ENCODE data around the gene KRT80.
A peak's percentile ranks its signal among the peaks of the same experiment; 100 is the strongest.

The KRT80 gene

DNA sequence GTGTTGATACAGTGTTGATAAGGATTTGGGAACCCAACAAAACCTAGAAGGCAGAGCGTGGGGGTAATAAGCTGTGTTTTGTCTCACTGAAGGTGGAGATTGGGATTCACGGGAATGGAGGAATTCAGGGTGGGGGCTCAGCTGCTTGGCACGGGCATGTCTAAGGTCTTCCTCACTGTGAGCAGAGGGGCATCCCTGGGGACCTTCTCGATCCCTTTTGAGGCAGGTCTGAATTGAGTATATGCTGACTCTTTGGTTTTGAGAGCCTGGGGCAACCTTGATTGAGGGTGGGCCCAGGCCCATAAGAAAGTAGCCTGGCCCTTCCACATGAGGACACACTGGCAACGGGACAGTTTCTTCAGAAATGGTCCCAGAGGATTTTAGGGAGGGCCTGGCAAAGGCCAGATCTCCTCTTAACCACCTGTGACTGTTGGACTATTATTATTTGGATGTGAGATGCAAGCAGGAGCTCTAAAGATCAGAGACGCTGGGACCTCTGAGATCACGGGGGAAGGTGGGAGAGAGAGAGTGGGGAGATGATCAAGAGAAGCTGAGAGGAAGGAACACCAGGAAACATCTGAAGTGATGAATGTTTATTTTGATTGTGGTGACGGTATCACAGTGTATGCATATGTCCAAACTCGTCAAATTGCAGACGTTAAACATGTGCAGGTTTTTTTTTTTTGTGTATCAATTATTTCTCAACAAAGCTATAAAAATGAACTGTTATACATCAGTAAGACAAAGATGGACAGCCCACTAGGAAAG, 63.9 kb downstream of the KRT80 start:
- WGBS, 2 experiments: 94% methylated on average over 10 of the region's 10 CpGs
- H3K36me3 ChIP-seq (ENCODE audit: control insufficient read depth, insufficient read depth, low read length): no peaks in the 10 kb centered on the region
- H3K4me1 ChIP-seq (ENCODE audit: control insufficient read depth, insufficient read depth, low read length): peaks cover 26% of the 10 kb centered on the region
- H3K27ac ChIP-seq (ENCODE audit: insufficient read depth, low read depth, low read length, poor library complexity, severe bottlenecking): no peak overlapping the region
- H3K9me3 ChIP-seq (ENCODE audit: control insufficient read depth, low read length): no peaks in the 10 kb centered on the region
- no peak overlapping the region for H3K4me3 ChIP-seq (ENCODE audit: insufficient read depth, low read depth, low read length)
- no peaks in the 10 kb centered on the region for H3K27me3 ChIP-seq (ENCODE audit: control insufficient read depth, insufficient read depth, low read length, poor library complexity, severe bottlenecking)

DNA sequence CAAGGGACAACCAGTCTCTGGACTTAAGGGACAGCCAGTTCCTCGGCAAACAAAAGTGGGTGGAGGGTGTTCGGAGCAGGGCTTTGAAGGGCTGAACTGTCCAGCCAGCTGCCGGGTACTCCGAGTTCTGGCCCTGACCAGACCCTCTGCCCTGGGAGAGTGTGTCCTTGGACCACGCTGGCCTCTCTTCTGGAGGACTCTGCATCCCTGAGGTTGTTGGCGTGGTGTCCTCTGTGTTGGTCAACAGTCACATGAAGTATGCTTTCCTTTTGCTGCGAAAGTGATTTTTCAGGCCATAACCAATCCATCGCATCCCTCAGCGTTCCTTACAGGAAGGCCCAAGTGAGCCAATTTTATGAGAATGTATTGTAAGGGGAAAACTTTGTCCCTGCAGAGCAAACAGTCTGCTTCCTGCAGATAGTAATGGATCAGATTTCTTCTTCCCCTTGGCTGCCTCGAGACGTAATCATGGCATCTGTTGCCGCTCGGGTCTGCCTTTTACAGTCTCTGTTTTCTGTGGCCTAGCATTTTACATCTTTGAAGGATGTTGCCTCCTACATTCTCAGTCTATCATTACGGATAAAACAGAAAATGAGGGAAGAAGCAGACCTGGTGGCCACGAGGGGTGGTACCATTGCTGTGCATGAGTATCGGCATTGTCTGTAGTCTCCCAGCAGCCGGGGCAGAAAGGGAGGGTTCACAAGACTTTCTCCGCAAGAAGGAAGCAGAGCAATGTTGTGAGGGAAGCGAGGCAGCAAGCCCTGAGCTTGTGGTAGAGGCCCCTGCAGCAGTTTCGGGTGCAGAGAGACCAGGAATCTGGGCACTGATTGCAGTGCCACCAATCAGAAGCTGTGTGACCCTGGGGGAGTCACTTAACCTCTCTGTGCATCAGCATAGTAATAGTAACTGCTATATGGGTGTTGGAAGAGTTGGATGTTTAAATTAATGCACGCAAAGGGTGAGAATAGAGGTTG, 64.9 kb downstream of the KRT80 start:
- Histone ChIP-seq H3K4me3 (ENCODE audit: insufficient read depth, low read depth, low read length) (no peak overlapping the region), H3K36me3 (ENCODE audit: control insufficient read depth, insufficient read depth, low read length) (no peaks in the 10 kb centered on the region), H3K27ac (ENCODE audit: insufficient read depth, low read depth, low read length, poor library complexity, severe bottlenecking) (no peak overlapping the region), H3K27me3 (ENCODE audit: control insufficient read depth, insufficient read depth, low read length, poor library complexity, severe bottlenecking) (no peaks in the 10 kb centered on the region), H3K4me1 (ENCODE audit: control insufficient read depth, insufficient read depth, low read length) (peaks cover 26% of the 10 kb centered on the region), H3K9me3 (ENCODE audit: control insufficient read depth, low read length) (no peaks in the 10 kb centered on the region)
- 89 to 90% methylated on average over 21 of the region's 21 CpGs for WGBS, 2 experiments

DNA sequence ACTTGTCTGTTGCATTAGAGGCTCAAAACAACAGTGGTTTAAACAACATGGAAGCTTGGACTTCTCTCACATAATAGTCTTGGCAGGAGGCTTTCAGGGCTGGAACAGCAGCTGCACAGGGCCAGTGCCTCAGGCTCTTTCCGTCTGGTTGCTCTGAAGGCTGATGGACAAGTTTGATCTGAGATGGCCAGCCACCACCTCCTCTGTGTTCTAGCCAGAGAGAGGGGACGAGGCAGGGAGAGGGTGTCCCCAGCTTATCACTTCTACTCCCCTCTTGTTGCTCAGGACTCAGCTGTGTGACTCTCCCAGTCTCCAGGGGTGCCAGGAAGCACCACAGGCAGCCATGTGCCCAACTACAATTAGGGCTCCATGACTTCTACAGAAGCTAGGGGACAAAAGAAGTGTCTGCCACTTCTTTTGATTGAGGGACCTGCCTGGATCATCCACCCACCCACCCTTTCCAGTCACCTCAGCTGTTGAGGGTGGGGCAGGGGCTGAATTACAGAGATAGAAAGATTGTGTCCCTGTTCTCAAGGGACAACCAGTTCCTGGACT, 65.7 kb downstream of the KRT80 start:
- Histone ChIP-seq H3K4me1 (ENCODE audit: control insufficient read depth, insufficient read depth, low read length) (peaks cover 26% of the 10 kb centered on the region), H3K27ac (ENCODE audit: insufficient read depth, low read depth, low read length, poor library complexity, severe bottlenecking) (no peak overlapping the region), H3K4me3 (ENCODE audit: insufficient read depth, low read depth, low read length) (peak overlapping the region; percentile 3), H3K27me3 (ENCODE audit: control insufficient read depth, insufficient read depth, low read length, poor library complexity, severe bottlenecking) (no peaks in the 10 kb centered on the region), H3K36me3 (ENCODE audit: control insufficient read depth, insufficient read depth, low read length) (no peaks in the 10 kb centered on the region), H3K9me3 (ENCODE audit: control insufficient read depth, low read length) (no peaks in the 10 kb centered on the region)
- 80 to 88% methylated on average over 2 of the region's 2 CpGs for WGBS, 2 experiments

DNA sequence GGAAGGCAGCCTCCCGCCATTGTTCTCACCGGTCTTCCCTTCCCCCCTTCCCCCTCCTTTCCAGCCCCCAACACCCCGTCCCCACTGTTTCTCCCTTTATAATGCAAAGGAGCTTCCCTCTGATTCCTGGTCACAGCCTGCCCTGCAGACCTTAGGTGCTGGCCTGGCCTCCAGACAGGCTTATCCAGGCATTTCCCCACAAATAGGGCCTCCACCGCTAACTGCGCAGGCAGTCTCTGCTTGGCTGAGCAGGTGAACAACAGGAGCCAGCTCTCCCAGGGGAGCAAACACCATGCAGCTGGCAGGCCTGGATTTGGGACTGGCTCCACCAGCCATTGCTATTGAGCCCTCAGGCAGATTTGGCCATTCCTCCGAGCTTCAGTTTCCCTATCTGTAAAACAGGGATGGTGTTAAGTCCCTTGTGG, 66.3 kb downstream of the KRT80 start:
- peak overlapping the region; percentile 3 for H3K4me3 ChIP-seq (ENCODE audit: insufficient read depth, low read depth, low read length)
- no peak overlapping the region for H3K27ac ChIP-seq (ENCODE audit: insufficient read depth, low read depth, low read length, poor library complexity, severe bottlenecking)
- WGBS, 2 experiments: 8 to 14% methylated on average over 6 of the region's 6 CpGs
- H3K4me1 ChIP-seq (ENCODE audit: control insufficient read depth, insufficient read depth, low read length): peaks cover 22% of the 10 kb centered on the region
- H3K9me3 ChIP-seq (ENCODE audit: control insufficient read depth, low read length): no peaks in the 10 kb centered on the region
- H3K27me3 ChIP-seq (ENCODE audit: control insufficient read depth, insufficient read depth, low read length, poor library complexity, severe bottlenecking): no peaks in the 10 kb centered on the region
- no peaks in the 10 kb centered on the region for H3K36me3 ChIP-seq (ENCODE audit: control insufficient read depth, insufficient read depth, low read length)

DNA sequence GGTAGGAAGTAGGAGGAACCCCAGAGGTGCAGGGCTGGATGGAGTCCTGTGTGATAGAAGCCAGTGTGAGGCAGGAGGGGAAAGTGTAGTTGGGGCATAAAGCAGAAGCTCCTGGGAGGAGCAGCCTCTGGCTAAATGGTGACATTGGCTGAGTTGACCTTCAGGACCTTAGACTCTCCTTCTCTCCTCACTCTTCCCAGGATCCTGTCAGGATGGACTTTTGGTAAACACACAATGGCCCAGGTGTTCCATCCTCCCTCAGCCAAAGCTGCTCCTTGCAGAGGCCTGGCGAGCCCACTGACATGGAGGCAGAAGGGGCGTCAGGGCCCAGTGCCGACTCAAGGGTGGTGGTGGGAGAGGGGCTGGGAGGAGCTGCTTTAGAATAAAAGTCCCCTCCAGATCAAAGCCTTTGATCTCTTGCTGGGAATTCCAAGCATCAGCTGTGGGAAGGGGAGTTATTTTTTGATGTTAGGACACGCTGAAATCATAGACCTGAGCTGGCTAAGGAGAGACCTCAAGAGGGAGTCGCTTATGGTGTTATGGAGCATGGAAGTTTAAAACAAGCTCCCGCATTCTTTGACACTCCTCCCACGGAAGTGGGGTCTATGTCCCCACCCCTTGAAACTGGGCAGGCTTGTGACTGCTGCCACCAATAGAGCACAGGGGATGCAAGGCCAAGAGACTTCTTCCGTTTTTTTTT, 68.2 kb downstream of the KRT80 start:
- WGBS, 2 experiments: 56 to 62% methylated on average over 8 of the region's 8 CpGs
- Histone ChIP-seq H3K27ac (ENCODE audit: insufficient read depth, low read depth, low read length, poor library complexity, severe bottlenecking) (no peak overlapping the region), H3K4me3 (ENCODE audit: insufficient read depth, low read depth, low read length) (no peak overlapping the region), H3K4me1 (ENCODE audit: control insufficient read depth, insufficient read depth, low read length) (peaks cover 22% of the 10 kb centered on the region), H3K9me3 (ENCODE audit: control insufficient read depth, low read length) (no peaks in the 10 kb centered on the region), H3K27me3 (ENCODE audit: control insufficient read depth, insufficient read depth, low read length, poor library complexity, severe bottlenecking) (no peaks in the 10 kb centered on the region), H3K36me3 (ENCODE audit: control insufficient read depth, insufficient read depth, low read length) (no peaks in the 10 kb centered on the region)

DNA sequence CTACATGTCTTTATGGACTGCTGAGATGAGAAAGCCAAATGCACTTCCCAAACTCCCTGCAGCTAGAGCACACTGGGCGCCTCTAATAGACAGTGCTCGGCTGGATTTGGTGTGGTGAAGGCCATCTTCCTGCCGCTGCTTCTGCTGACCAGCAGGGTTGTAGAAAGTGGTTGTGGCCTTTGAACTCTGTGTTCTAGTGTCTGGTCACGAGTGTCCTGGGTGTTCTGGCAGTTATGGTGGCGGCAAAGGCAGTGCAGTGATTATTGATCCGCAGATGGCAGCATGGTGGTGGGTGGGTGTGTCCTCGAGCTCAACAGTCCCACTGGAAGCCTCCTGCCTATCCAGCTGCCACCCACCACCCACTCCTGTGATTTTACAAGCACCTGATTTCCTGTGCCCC, 68.9 kb downstream of the KRT80 start:
- no peak overlapping the region for H3K4me3 ChIP-seq (ENCODE audit: insufficient read depth, low read depth, low read length)
- no peaks in the 10 kb centered on the region for H3K36me3 ChIP-seq (ENCODE audit: control insufficient read depth, insufficient read depth, low read length)
- H3K4me1 ChIP-seq (ENCODE audit: control insufficient read depth, insufficient read depth, low read length): peaks cover 22% of the 10 kb centered on the region
- H3K9me3 ChIP-seq (ENCODE audit: control insufficient read depth, low read length): no peaks in the 10 kb centered on the region
- no peaks in the 10 kb centered on the region for H3K27me3 ChIP-seq (ENCODE audit: control insufficient read depth, insufficient read depth, low read length, poor library complexity, severe bottlenecking)
- WGBS, 2 experiments: 91 to 93% methylated on average over 7 of the region's 7 CpGs
- H3K27ac ChIP-seq (ENCODE audit: insufficient read depth, low read depth, low read length, poor library complexity, severe bottlenecking): no peak overlapping the region

DNA sequence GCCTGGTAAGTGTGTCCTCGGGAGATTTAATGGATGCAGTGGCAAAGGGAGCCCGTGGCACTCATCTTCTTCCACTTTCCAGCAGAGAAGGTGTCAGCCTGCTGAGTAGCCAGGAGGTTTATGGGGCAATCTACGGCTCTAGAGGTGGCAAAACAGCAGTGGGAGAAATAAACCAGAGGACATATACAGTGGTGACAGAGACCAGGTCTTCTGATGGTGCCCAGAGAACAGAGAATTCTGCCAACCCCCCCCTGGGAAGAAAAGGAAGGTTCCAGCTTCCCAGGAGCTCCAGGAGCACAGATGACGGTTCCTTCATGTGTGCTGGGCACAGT, 69.3 kb downstream of the KRT80 start:
- H3K9me3 ChIP-seq (ENCODE audit: control insufficient read depth, low read length): no peaks in the 10 kb centered on the region
- 74 to 84% methylated on average over 4 of the region's 4 CpGs for WGBS, 2 experiments
- H3K36me3 ChIP-seq (ENCODE audit: control insufficient read depth, insufficient read depth, low read length): no peaks in the 10 kb centered on the region
- peaks cover 22% of the 10 kb centered on the region for H3K4me1 ChIP-seq (ENCODE audit: control insufficient read depth, insufficient read depth, low read length)
- H3K27me3 ChIP-seq (ENCODE audit: control insufficient read depth, insufficient read depth, low read length, poor library complexity, severe bottlenecking): no peaks in the 10 kb centered on the region
- H3K4me3 ChIP-seq (ENCODE audit: insufficient read depth, low read depth, low read length): no peak overlapping the region
- no peak overlapping the region for H3K27ac ChIP-seq (ENCODE audit: insufficient read depth, low read depth, low read length, poor library complexity, severe bottlenecking)

DNA sequence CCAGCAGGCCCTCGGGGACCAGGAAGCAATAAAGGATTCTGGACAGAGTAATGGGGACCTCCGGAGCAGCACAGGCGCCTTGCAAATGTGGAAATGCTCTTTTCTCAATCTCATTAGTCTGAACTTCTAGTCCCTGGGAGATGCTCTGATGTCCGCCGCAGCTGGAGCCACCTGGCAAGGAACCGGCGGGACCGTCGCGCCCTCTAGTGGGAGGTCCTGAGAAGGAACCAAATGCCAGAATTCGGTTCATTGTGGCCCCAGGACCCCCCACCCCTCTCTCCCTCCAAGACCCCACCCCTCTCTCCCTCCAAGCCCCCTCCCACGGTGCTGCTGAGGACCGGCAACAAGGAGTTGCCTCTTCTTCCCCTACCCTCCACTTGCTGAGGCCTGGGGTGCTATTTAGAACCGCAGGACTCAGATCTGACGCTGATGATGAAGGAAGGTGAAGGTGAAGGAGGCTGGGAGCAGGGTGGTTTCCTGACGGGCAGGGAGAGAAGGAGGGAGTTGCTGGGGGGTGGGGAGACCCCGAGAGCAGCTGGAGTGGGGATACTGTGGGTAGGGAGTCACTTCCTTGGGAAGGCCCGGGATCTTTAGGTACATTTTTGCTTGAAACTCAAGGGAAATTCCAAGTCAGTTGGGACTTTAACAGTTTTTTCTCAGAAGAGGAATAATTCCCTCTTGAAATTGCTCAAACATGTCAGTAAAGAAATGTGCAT, 69.8 kb downstream of the KRT80 start:
- no peaks in the 10 kb centered on the region for H3K36me3 ChIP-seq (ENCODE audit: control insufficient read depth, insufficient read depth, low read length)
- peaks cover 20% of the 10 kb centered on the region for H3K4me1 ChIP-seq (ENCODE audit: control insufficient read depth, insufficient read depth, low read length)
- H3K27ac ChIP-seq (ENCODE audit: insufficient read depth, low read depth, low read length, poor library complexity, severe bottlenecking): no peak overlapping the region
- WGBS, 2 experiments: 21 to 24% methylated on average over 16 to 18 of the region's 18 CpGs
- no peaks in the 10 kb centered on the region for H3K27me3 ChIP-seq (ENCODE audit: control insufficient read depth, insufficient read depth, low read length, poor library complexity, severe bottlenecking)
- no peak overlapping the region for H3K4me3 ChIP-seq (ENCODE audit: insufficient read depth, low read depth, low read length)
- H3K9me3 ChIP-seq (ENCODE audit: control insufficient read depth, low read length): no peaks in the 10 kb centered on the region

DNA sequence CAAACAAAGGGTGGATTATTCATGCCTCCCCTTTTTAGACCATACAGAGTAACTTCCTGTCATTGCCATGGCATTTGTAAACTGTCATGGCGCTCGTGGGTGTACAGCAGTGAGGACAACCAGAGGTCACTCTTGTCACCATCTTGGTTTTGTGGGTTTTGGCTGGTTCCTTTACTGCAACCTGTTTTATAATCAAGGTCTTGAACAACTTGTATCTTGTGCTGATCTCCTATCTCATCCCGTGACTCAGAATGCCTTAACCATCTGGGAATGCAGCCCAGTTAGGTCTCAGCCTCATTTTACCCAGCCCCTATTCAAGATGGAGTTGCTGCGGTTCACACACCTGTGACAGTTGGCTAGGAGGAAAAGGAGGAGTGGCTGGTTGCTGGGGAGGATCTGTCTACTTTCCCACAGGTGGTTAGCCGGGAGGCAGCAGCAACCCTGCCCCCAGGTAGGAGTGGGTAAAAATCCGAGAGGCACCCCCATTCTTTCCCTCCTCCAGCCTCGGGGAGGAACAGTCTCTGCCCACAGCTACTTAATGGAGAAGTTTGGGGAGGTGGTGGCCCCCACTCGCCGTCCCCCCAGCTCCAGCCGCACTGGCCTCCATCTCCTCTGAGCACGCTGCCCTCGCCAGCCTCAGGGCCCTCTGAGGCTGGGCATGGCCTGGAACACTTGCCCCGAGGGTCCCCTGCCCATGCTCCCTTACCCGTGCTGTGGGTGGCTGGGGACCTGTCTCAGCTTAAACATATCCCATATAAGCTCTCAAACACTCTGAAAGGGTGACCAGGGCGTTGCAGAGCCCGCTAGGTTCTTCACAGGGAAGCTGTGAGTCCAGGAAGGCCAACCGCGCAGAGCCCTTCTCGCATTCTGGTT, 70.6 kb downstream of the KRT80 start:
- H3K4me1 ChIP-seq (ENCODE audit: control insufficient read depth, insufficient read depth, low read length): peaks cover 13% of the 10 kb centered on the region
- no peak overlapping the region for H3K4me3 ChIP-seq (ENCODE audit: insufficient read depth, low read depth, low read length)
- no peaks in the 10 kb centered on the region for H3K36me3 ChIP-seq (ENCODE audit: control insufficient read depth, insufficient read depth, low read length)
- 92 to 93% methylated on average over 19 of the region's 19 CpGs for WGBS, 2 experiments
- H3K9me3 ChIP-seq (ENCODE audit: control insufficient read depth, low read length): no peaks in the 10 kb centered on the region
- H3K27me3 ChIP-seq (ENCODE audit: control insufficient read depth, insufficient read depth, low read length, poor library complexity, severe bottlenecking): no peaks in the 10 kb centered on the region
- no peak overlapping the region for H3K27ac ChIP-seq (ENCODE audit: insufficient read depth, low read depth, low read length, poor library complexity, severe bottlenecking)
